Activated CD8-positive, alpha-beta memory T cell treated with anti-CD3 and anti-CD28 coated beads, Interleukin-2, amount 50 U/mL, for 4 hours (primary cell): ENCODE data around the gene TMIGD2.
"Not testable (repeated sequence)": the region's sequence is repeated elsewhere in the genome, so short reads cannot be mapped to it uniquely, and the experiment has no call there.

Experiments
- DNase-seq: peaks from one replicate; pipeline ENCODE4 v3.0.0-alpha.2; 2020

TMIGD2 gene, protein sequence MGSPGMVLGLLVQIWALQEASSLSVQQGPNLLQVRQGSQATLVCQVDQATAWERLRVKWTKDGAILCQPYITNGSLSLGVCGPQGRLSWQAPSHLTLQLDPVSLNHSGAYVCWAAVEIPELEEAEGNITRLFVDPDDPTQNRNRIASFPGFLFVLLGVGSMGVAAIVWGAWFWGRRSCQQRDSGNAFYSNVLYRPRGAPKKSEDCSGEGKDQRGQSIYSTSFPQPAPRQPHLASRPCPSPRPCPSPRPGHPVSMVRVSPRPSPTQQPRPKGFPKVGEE

DNA sequence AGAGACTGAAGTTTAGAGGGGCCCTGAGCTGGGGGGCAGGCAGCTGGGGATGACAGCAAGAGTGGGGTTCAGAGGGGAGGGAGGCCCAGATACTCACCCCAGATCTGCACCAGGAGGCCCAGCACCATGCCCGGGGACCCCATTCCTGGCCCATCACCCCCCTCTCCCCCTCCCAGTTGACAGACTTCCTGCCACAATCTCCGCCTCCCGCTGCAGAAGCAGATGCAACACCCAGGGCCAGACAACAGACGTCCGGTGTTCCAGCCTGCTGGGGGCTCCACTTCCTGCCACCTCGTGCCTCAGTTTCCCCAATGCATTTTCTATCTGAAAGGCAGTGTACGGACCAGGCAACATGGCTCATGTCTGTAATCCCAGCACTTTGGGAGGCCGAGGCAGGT lies at the start of gene TMIGD2:
TMIGD2 (minus strand) TSS at position 147 of the 398 bp plus-strand sequence; CDS start at position 143, 4 bp downstream.
- DNase-seq, result no peak

DNA sequence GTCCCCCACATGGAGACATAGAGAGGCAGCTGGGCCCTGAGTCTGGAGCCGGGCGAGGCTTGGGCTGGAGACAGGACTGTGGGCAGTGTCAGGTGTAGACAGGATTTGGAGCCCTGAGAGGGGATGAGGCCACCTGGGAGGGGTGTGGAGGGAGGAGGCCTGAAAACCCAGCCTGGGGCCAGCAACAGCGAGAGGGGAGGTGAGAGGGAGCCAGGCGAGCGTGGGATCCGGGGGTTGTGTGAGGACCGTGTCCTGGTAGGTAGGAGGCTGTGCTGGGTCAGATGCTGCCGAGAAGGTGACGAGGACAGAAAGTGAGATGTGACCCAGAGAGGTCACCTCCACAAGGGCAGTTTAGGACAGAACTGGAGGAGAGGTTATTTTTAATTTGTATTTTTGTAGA lies 48.5 kb upstream of the TMIGD2 start:
- no peak for DNase-seq

DNA sequence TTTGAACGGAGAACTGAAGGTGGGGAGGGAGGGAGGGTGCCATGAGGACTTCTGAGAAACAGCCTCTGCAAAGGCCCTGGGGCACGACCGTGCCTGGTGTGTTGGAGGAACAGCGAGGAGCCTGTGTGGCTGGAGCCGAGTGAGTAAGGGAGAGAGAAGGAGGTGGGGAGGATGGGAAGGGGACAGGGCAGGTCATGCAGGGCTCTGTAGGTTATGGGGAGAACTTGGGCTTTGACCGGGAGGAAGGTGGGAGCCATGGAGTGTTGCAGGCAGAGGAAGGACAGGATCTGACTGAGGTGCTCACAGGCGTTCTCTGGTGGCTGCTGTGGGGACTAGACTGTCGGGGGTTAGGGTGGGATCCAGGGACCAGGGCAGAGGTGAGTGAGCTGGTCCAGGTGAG lies 47.9 kb upstream of the TMIGD2 start:
- no peak for DNase-seq

DNA sequence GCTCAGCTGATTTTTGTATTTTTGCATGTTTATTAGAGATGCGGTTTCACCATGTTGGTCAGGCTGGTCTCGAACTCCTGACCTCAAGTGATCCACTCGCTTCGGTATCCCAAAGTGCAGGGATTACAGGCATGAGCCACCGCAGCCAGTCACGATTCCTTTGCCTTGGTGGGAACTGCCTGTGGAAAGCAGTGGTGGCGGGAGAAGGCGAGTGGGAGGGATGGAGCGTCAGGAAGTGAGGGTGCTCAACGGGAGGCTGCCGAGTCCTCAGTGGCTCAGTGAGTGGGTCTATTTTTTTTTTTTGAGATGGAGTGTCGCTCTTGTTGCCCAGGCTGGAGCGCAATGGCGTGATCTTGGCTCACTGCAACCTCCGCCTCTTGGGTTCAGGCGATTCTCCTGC lies 47.0 kb upstream of the TMIGD2 start:
- not testable (repeated sequence) for DNase-seq

DNA sequence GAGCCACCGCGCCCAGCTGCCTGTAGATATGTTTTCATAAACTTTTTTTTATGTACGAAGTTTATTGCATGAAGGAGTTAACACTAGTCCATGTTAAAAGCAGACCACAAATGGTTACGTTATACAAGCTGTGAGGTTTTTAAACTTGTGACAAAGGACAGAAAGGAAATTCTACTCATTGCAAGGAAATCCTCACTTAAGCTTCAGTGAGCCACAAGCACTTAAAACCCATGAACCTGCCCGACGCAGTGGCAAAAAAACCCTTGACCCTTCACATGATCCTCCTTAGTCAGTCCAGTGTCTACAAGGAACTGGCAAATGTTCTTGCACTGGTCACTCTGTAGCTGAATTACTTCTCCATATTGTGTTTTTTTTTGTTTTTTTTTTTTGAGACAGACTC lies 45.3 kb upstream of the TMIGD2 start:
- no peak for DNase-seq

DNA sequence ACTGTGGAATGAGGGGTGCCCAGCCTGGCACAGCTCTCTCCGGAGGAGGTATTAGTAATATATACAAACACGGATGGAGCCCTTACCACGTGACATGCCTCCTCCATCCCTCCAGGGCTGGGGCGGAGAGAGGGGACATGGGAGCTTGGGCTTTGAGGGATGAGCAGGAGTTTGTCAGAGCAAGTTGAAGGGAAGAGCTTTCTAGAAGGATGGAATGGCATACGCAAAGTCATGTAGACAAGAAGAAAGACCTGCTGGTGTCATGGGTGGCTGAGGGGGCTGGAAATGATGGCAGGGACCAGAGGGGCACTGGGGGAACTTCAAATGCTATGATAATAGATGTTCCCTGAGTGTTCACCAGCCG lies 43.8 kb upstream of the TMIGD2 start:
- DNase-seq, result no peak

DNA sequence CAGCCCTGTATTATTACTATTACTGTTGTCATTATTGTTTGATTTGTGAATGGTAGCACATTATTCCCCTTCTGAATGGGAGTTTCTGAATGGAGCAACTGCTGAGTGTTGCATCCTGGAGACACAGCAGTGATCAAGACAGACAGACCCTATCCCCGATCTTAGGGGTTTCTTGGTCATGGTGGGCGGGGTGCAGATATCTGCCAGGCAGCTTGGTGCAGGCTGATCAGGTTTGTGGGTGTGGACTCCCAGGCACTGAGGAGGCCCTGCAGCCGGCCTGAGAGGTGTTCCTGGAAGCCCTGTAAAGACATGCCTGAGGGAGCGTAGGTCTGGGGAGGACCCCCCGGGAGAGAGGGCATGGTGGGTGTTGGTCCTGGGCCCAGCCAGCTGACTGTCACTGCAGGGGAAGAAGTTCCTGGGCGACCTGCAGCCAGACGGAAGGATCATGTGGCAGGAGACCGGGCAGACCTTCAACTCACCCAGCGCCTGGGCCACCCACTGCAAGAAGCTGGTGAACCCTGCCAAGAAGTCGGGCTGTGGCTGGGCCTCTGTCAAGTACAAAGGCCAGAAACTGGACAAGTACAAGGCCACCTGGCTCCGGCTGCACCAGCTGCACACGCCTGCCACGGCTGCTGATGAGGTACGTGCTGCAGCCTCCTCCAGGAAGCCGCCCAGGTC lies 43.3 kb upstream of the TMIGD2 start:
- no peak for DNase-seq

GRCh38 chr19:4343370-4344307 lies 41.5 kb upstream of the TMIGD2 start, which contains the start of gene MPND:
MPND (plus strand) TSS chr19:4343562; CDS start chr19:4343594, 32 bp downstream.
- DNase-seq, result peak; percentile 94

DNA sequence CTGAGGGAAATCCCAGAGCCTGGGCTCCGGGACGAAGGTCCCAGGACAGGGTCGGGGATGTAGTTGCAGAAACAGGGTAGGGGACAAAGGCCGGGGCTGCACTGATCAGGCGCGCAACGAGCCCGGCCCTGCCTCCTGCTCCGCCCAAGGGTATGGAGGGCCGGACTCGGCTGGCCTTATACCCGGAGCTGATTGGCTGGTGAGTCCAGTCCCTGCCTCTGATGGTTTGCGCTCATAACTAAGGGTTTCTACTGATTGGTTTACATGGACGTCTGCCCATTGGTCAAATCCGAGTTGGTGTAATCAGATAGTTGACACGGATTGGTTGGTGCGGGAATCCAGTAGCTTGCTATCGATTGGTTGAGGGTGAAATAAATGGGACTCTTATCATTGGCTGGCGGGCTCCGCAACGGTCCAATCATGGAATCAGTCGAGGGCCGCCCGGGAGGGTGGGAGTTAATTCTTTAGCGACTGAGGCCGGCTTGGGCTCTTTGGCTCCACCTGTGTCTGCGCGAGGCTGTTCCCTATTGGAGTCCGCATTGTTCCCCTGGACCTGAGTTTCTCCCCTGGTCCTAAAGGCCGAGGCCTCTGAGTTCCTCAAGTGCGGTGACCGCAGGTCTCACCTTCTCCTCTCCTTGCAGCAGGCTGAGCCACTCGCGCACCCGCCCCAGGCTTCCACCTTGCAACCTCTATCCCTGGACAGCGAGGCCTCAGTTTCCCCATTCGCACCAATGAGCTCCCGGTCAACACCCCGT lies 40.6 kb upstream of the TMIGD2 start:
- DNase-seq, result peak; percentile 80

DNA sequence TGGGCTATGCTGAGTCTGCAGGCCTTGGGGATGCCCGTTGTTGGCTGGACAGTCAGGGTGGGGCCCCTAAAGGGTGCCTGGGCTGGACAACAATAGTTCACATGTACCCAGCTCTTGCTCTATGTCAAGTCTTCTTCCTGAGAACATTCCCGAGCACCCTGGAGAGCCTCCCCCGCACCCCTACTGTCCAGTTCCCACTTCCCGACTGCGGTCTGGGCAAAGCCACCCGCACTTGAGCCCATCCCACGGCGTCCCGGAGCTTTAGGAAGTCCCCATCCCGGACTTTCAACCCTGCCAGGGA lies 40.1 kb upstream of the TMIGD2 start:
- DNase-seq, result no peak

DNA sequence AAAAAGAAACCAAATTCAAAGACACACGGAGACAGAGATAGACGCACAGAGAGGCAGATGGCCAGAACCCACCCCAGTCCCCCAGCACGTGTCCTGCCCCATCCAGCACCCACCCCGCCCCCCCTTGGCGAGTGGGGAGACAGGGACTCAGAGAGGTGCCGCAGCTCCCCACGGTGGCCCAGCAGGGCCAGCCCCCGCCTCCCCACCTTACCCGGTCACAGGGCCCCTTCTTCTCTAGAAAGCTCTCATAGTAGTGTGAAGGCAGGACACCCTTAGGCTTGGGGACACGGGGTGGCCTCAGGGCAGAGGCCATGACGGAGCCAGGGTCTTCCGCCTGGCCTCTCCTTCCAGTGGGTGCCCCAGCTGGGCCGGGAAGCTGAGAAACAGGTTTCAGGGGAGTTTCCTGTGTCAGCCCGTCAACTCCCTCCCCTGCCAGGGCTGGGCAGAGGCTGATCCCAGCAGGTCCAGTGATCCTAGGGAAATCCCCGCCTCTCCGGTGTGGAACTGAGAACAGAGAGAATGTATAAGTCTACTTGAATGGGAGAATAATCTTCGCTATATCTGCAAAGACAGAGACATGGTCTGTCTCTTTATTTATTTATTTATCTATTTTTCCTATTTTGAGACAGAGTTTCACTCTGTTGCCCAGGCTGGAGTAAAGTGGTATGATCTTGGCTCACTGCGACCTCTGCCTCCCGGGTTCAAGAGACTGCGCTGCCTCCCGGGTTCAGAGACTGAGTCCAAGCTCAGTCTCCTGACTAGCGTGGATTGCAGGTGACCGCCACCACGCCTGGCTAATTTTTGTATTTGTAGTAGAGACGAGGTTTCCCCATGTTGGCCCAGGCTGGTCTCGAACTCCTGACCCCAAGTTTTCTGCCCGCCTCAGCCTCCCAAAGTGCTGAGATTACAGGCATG lies 36.5 kb upstream of the TMIGD2 start, which contains the start of gene STAP2:
STAP2 (minus strand) TSS at position 387 of the 915 bp plus-strand sequence; CDS start at position 313, 74 bp downstream.
- no peak for DNase-seq

- no peak for DNase-seq
Observed at GRCh38 chr19:4337906-4338440, 35.8 kb upstream of the TMIGD2 start.

GRCh38 chr19:4334929-4335570 lies 32.9 kb upstream of the TMIGD2 start:
- no peak for DNase-seq

- no peak for DNase-seq
Observed at GRCh38 chr19:4329858-4330257, 27.7 kb upstream of the TMIGD2 start.

DNA sequence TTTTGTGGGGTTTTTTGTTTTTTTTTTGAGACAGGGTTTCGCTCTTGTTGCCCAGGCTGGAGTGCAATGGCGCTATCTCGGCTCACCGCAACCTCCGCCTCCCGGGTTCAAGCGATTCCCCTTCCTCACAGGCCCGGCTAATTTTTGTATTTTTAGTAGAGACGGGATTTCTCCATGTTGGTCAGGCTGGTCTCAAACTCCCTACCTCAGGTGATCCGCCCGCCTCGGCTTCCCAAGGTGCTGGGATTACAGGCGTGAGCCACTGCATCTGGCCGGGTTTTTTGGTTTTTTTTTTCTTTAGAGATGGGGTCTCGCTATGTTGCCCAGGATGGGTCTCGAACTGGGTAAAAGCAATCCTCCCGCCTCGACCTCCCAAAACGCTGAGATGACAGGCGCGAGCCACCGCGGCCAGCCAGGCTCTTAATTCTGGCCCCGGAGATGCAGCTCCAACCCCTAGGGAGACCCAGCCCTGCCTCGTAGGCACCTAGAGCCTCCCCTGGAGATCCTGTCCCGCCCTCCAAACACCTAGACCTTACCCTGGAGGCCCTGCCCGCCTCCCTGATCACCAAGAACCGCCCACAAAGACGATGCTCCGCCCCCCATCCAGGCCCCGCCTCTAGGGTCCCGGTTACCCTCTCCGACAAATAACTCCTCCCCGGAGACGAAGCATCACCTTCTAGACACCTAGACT lies 26.9 kb upstream of the TMIGD2 start:
- peak; percentile 54 for DNase-seq

DNA sequence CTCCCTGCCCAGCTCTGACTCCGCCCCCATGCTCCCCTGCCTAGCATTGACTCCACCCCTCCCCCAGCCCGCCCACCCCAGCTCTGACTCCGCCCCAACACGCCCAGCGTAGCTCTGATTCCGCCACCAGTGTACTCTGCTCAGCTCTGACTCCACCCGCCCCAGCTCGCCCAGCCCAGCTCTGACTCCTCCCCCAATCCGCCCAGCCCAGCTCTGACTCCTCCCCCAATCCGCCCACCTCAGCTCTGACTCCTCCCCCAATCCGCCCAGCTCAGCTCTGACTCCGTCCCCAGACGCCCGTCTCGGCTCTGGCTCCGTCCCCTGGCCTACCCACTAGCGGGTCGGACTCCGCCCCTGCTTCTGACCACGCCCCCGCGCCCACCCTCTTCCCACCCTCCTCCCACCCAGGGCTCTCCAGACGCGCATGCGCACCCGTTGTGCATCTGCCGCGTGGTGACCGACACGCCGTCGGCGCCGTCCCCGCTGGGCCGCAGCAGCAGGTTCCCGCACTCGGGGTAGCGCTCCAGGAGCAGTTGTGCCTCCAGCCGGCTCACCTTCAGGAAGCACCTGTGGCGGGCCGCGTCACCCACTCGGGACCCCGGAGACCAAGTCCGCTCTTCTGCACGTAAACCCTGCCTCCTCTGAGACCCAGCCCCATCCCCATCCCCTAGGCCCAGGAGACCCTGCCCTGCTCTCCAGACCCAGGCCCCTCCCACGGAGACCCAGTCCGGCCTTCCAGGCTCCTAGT lies 26.2 kb upstream of the TMIGD2 start:
- peak; percentile 97 for DNase-seq

DNA sequence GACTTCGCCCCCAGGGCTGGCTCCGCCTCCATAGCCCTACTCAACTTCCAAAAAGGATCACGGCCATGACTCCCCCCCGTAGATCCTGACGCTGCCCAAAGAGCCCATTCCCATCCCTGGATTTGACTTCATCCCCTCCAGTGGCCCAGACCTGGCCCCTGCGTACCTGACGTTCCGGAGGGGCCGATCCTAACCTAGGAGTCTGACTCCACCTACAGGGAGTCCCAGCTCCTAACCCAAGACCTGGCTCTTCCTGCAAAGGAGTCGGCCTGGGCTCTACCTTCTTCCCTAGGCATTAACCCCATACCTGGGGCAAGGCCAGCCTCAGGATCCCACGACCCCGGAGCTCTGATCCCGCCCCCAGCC lies 25.7 kb upstream of the TMIGD2 start:
- no peak for DNase-seq

- DNase-seq, result peak; percentile 72
Observed at GRCh38 chr19:4327252-4327876, 25.2 kb upstream of the TMIGD2 start.

- peak; percentile 48 for DNase-seq
Observed at GRCh38 chr19:4326837-4327251, 24.7 kb upstream of the TMIGD2 start.
